GM12801 (cell line): ENCODE data around the gene RPS6KA3.

Experiments used
- CTCF ChIP-seq: IDR thresholded peaks from one replicate; pipeline ENCODE4 v1.5.1; 2011; ENCODE audit warnings: control low read depth; ENCODE audit not compliant: insufficient read length; ENCODE audit errors: extremely low read depth

The RPS6KA3 gene

GRCh38 chrX:20217271-20217670 is 49.4 kb downstream of the RPS6KA3 start:
- TF ChIP-seq CTCF, result no peak

DNA sequence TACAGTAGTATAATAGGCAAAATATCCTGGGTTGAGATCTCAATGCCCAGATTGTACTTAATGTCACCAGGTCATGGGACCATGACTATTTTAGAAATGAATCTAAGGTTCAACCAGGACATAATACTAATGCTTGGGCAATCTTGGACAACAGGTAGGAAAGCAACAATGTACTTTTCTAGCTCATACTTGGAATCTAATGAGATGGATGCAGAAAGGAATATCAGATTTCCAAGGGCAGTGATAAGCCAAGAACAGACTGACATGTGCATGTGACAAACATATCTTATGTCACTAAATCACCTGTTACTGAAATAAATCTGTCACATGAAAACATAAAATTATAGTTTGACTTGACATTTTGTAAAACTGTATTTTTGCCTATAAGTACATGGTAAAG is 51.1 kb downstream of the RPS6KA3 start:
- no peak for TF ChIP-seq CTCF

- no peak for TF ChIP-seq CTCF
Measured at GRCh38 chrX:20212486-20213089, 54.1 kb downstream of the RPS6KA3 start.

GRCh38 chrX:20211261-20211786 is 55.4 kb downstream of the RPS6KA3 start:
- TF ChIP-seq CTCF, result no peak

DNA sequence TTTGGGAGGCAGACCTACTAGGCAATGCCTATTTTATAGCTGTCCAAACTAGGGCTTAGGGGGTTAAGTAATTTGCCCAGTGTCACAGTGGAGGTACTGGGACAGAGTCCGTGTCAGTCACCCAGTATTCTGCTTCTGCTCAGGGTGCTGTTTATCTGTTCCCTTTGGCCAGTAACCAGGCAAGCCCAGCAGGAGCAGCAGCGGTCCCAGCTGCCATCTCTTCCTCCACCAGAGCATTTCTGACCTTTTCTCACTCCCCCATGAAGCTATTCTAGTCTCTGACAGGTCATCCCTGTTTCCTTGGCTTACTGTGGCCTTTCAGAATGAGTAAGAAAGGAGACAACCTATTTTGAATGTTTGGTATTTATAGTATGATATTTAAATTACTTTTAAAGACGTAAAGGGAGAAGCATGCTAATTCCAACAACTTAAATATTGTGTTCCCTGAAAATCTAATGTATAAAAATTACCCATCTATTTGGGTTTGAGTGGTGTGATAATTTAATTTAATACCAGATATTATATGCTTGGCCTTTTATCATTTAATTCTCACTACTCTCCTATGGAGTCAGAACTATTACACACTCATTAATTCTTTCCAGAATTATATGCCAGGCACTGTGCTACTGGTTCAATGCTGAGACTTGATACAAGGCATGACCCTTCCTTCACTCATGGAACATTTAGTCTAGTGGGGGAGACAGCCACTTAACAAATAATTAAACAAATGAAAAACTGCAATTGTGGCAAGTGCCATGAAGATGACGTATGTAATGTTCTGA is 60.6 kb downstream of the RPS6KA3 start:
- TF ChIP-seq CTCF, result no peak

DNA sequence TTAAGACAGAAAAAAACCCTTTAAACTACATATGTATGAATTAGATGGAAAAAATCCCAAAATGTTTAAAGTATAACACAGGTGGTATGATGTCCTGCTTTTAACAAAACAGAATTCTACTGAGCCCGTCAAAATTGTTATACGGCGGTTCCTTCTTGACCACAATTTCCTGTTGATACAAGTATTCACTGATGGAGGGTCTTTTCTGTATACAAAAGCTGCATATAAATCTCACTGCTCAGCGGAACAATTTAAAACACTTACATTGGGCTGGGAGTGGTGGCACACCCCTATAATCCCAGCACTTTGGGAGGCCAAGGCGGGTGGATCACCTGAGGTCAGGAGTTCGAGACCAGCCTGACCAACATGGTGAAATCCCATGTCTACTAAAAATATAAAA is 62.4 kb downstream of the RPS6KA3 start:
- TF ChIP-seq CTCF, result no peak

GRCh38 chrX:20197641-20198210 is 69.0 kb downstream of the RPS6KA3 start:
- no peak for TF ChIP-seq CTCF
